GM19043 (cell line): ENCODE data around the gene RNF19B.

Source experiments
- ATAC-seq: cut with Tn5 transposase; IDR thresholded peaks from one replicate; pipeline ENCODE4 v1.9.1; 2021; ENCODE audit warnings: low read depth; ENCODE audit not compliant: unreplicated experiment

Gene RNF19B

DNA sequence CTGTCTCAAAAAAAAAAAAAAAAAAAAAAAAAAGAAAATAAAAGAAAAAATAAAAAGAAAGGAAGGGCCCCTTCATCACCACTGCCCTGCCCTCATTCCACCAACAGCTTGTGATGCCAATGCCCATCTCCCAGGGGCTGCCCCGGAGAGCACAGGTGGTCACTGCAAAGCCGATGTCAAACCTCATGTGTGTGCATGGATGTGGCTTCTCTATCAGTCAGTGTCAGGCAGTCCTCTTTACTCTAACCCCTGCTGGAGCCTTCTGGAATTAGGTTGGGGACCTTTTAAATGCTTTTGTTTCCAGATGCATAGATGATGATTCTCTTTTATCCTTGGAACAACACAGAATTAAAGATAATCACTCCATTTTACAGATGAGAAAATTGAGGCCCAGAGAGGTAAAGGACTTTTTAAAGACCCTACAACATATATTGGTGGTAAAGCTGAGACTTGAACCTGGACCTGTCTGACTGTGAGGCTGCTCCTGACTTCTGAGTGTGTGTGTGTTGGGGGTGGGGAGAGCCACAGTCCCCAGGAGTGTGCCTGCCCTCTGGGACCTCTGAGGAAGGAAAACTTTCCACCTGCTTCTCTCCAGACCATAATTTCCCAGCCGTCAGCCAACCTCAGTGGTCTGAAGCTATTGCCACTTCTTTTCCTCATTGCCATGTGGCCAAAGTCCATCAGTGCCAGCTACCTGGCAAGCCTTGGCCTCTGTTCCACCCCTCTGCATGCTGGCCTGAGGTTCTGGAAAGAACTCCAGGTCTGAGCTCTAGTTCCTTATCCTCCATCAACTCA lies 60.4 kb downstream of the RNF19B start:
- ATAC-seq = no peak

DNA sequence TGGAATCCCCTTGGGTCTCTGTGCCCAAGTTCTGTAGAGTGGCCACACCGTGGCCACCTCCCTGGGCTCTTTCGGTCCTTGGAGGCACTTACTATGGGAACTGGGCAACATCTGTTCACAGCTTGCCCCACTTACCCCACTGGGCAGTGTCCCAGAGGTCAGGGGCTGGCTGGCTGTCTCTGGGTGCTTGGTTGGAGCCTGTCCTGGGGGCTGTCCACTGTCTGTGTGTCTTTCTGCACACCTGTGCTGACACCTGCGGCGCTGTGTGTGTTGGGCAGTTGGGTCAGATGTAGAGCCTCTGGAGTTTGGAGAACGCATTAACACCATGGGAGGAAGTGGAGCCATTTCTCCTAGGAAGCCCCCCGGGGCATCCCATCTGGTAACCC lies 62.1 kb downstream of the RNF19B start:
- no peak for ATAC-seq

DNA sequence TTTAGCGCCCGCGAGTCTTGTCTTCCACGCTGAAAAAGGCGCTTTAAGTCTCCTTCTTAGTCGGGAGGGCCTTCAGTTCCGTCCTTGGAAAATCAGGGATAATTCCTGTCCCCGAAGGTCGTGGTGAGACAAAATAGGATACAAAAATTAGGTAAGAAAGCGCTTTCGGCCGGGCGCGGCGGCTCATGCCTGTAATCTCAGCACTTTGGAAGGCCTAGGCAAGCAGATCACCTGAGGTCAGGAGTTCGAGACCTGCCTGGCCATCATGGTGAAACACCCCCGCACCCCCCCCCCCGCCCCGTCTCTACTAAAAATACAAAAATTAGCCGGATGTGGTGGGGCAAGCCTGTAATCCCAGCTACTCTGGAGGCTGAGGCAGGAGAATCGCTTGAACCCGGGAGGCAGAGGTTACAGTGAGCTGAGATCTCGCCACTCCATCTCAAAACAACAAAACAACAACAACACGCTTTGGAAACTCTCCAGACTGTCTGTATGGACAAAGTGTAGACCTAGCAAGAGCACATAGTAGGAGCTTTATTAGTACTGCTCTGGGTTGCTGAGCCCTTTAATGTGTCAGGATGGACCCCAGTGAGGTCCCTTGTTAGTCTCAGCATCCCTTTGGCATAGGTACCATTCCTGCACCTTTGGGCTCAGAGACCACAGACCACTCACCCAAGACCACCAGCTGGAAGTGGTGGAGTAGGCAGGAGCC lies 62.6 kb downstream of the RNF19B start:
- ATAC-seq = no peak

DNA sequence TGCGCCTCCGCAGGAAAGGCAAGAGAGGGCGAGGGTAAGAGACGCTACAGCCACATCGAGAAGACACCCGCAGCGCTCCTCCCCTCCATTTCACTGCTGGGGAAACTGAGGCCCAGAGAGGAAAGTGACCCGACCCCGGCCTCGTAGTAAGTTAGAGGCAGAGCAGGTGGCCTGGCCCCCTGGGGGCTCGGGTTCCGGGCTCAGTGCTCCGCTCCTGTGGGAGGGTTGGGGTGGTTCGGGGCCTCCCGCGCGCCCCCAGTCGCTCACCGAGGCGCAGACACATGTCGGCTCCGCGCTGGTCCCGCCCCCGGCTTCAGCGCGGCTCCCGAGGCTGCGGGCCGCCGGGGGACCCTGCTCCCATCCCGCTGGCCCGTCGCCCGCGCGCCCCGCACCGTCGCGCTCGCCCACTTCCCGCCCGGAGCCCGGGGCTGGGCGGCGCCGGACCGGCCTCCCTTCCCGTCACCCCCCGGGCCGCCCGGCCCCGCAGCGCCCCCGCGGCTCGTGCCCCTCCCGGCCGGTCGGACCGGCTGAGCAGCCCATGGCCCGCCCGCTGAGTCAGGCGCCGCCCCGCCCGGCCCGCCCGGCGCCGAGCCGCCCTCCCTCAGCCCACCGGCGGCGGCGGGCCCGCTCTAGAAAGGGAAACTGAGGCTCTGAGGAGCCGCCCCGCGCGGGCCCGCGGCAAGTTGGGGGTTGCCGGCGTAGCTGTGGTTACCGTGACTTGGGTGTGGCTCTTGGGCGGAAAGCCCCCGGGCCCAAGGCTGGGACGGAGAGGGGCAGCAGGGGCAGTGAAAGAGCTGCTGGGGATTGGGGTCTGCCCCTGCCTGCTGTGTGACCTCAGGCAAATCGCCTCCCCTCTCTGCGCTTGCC lies 63.4 kb downstream of the RNF19B start, which contains the start of gene TMEM54:
Gene TMEM54, minus strand, starts transcription at position 434 of the 867 bp plus-strand sequence. Its CDS starts 151 bp downstream, at position 283.
- no peak for ATAC-seq

DNA sequence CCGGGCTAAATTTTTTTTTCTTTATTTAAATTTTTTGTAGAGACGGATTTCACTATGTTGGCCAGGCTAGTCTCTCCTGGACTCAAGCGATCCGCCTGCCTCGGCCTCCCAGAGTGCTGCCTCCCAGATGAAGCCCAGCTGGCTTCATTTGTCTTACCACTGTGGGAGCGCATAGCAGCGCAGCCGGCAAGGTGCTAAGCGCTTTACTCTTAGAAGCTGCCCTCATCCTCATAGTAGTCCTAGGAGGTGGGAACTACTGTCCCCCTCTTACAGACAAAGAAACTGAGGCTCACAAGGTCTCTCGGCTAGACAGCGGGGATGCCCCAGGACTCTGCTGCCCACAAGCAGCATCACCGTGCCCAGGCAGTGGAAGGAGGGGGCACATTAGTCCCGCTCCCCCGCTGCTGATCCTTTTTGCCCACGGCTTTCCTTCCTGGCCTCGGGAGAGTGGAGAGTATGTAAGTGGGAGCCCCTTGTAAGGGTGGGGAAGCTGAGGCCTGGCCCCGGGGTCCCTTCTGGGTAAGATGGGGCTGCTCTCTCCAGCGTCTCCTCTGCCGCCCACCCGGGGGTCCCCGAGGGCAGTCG lies 64.1 kb downstream of the RNF19B start:
- ATAC-seq = no peak

DNA sequence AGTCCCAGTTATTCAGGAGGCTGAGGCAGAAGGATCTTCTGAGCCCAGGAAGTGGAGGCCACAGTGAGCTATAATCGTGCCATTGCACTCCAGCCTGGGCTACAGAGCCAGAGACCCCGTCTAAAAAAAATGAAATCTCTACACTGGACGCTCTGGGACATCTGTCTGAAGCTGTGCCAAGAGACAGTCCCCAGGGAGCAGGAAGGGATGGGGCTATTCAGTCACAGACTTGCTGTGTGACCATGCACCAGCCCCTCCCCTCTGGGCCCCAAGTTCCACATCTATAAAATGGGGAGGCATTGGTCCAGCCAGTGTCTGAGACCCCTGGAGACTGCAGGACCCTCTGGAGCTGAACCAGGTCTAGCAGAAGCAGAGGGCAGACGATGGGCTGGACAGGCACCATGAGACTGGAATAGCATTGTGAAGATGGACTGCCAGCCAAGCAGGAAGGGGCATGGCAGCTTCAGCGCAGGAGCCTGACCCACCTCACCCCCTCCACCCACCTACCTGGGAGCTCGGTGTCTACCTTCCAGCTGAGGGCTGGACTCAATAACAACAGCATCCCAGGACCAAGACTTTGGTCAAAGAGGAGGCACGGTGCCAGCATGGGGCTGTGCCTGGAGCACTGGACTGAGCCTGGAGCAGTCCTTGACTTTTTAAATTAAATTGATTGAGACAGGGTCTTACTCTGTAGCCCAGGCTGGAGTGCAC lies 64.9 kb downstream of the RNF19B start:
- no peak for ATAC-seq

DNA sequence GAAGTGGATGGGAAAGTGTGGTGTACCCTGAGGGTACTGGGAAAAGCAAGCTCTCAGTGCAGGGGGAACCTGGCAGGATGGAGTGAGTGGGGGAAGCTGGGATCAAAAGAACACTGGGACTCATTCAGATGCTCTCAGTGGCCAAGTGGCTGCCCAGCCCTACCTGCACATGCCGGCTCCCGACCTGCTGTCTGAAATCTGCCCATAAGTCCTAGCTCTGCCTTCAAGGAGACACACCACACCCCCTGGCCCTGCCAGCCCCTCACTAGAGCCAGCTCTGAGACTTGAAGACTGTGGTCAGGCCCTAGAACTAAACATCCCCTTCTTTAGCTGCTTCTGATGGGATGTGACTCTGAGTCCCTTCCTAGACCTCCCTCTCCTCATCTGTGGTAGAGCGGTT lies 65.7 kb downstream of the RNF19B start:
- ATAC-seq = no peak

DNA sequence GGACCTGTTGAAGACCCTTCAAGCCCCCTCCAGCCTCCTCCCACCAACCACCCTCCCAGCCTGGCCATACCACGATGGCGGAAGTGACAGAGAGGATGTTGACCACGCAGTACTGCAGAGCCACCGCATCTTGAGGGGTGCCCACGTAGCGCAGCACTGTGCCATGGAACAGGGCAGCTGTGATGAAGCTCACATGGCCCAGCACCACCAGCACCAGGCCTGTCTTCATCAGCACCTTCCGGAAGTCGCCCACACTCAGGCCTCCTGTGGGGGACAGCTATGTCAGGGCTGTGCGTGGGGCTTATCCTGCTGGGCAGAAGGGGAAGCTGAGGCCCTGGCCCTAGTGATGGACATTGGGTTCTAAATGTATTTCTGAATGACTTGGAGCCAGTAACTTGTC lies 66.6 kb downstream of the RNF19B start:
- no peak for ATAC-seq

DNA sequence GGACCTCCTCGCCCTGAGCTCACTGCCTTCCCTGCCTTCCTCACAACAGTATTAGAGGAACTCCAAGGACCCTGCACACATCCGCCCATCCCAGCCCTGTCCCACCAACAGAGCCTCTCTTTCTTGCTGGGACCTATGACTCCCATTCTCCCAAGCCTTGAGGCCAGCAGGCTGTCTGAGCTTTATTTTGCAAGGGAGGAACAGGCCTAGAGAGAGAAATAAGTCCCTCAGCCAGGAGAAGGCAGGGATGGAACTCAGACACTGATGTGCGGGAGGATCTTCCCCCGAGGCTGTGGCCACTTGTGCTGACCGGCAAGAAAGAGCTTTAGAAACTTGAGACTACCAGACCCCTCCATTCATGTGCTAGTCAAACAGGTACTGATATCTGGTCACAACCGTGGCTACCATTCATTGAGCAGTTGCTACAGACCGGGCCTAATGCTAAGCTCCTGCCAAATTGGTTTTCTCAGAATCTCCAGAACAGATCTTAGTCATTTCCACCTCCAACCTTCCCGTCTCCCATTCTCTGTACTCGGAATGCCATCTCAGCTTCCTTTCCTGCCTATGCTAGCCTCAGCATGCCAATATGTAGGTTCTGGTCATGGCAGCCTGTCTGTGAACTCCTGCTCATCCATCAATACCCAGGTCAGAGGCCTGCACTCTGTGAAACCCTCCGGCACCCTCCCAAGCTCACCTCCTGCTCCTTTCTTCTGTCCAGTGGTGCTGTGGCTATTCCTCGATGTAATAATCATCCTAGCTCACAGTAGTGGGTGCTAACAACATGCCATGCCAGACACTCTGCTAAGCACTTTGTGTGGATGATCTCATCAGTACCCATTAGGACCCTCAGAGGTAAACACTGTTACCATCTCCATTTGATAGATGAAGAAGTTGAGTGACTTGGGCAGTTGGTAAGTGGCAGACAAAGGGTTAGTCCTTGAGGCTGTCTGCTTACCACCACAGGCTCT lies 67.2 kb downstream of the RNF19B start:
- no peak for ATAC-seq

DNA sequence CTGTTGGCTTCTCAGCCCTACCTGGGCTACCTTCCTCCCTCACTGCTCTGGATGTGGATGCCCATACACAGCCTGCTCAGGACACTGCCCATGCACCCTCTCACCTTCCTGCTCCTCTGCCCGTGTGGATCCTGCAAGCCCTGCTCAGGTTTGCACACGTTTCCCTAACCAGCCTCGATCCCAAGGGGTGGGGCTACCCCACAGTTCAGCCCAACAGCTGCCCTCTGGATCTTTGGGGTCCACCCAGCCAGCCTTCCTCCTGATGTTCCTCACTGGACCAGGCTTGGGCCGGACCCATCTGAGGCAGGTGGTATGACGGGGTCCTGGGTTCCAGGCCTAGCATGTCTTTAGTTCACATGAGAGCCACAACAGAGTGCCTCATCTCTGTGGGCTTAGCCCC lies 68.2 kb downstream of the RNF19B start:
- no peak for ATAC-seq

DNA sequence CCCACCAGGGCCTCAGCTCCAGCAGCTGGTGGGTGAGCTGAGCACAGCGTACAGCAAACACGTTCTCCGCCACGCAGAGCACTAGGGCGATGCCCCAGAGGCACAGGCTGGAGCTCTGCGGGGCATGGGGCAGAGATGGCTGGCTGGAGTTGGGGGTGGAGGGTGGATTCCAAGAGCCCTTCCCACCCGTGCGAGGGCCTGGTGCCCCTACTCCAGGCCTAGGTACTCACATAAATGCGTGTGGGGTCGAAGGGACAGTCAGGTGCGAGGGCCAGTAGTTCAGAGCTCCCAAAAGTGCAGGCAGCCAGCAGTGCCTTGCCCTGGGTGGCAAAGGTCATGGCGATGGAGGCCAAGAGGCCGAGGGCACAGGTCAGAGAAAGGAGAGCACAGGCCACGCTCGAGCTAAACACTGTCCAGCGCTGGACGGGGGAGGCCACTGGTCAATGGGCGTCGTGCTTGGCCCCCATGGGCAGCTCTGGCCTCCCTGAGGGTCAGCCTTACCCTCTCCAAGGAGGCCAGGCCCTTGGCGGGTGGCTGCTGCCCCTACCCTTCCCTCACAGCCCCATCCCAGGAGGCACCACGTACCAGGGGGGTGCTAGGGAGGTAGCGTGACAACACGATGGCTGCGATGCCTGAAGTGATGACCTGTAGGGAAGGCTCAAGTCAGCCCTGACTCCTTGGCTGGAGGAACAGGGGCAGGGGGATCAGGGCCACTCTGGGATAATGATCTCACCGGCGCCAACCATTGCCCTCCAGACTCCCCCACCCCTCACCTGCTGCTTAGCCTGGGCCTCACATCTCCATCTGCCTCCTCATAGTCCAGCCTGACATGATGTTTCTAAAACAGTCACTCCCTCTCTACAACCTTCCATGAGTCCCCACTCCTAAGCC lies 69.0 kb downstream of the RNF19B start:
- ATAC-seq = no peak

DNA sequence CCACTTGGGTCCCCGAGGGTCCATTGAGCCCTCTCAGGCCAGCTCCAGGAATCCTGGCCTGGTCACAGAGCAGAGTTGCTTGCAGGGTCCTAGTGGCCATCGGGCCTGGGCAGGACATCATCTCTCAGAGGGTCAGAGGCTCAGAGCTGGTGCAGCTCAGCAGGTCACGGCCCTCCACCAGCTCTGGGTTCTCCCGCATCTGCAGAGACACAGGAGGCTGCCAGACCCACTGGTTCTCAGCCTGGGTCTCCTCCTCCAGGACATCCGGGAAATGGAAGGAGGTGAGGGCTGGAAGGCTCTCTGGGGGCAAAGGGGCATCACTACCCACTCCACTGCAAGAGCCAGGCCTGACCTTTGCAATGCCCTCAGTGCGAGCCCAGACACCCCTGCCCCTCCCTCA lies 69.9 kb downstream of the RNF19B start:
- ATAC-seq = no peak

DNA sequence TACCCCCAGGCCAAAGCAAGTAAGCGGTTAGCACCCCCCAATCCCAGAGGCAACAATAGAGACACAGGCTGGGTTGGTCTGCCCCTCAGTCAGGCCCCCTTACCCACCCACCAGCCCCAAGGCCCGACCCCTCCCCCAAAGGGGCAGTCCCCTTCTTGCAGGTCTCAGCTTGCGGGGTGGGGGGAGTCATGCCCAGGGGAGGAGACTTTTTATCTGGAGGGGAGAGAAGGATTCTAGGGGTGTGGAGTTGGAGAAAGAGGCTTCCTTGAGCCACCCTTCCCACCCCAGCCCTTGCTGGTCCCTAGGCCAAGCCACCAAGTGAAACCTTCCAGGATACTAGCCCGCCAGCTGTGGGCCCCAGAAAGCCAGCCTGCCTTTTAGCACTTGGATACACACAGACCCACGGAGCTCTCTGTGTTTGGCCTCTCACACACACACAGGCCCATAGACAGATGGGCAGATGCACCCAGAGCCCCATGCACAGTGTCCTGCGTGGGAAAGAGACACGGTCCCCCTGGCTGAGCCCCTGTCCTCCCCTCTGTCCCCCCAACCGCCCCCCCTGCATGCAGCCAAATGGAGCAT lies 70.5 kb downstream of the RNF19B start:
- ATAC-seq = no peak

DNA sequence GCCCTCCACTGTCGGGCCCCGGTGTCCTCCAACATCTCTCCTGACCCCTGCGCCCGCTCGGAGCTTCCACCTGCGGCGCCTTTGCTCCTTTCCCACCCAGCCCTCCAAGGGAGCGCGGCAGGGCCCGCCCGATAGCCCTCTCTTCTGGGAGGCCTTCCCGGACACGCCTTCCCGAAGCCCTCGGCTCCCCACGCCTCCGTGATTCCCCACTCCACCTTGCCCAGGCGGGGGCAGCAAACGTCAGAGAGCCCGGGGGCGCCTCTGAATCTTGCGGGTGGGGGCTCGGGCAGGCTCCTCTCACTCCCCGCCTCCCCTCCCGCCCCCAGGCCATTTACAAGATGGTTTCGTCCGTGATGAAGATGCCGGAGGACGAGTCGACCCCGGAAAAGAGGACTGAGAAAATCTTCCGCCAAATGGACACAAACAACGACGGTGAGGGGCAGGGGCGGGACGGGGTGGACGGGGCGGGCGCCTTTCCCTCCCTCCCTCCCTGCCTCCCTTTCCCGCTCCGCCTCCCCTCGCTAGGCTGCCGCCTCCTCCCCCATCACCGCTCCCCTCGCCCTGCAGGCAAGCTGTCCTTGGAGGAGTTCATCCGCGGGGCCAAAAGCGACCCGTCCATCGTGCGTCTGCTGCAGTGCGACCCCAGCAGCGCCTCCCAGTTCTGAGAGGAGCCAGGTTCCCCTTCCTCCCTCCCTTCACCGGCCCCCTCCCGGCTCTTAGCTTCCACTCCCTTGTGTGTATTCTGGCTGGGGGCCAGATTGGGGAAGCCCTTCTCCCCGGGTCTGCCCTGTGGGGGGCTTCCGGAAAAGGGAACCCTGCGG lies 71.2 kb downstream of the RNF19B start:
- ATAC-seq = no peak

DNA sequence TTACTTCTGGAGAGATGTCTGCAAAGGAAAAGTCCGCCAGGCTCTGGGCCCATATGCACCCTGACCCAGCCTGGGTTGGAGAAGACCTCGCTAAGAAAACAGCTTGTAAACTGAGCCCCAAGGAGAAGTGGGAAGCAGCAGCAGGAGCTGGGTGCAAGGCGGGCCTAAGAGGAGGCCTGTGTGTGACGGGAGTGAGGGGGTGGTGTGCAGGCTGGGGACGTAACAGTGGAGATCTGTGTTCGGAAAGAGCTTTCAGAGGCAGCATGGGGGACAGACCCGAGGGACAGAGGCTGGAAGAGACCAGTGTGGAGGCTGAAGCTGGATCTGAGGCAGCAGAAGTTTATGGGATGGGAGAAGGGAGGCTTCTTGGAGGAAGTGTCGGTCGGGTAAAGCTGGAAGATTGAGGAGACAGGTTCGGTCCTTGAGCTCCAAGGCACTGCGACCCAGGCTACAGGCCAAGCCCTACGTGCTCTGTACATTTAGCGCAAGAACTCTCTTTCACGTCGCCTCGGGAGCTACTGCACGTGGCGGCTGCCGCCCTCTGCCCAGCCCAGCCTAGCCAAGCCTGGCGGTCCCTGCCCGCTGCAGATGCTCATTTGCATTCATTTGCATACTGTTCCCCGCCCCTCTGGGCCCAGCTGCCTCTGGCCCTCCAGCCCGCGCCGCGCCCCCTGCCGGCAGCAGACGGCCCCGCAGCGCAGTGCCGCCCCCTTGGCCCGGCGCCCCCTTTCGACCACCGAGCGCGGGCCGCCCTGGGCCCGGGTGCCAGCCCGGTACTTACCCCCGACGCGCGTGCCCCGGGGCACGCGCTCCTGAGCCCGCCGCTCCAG lies 72.0 kb downstream of the RNF19B start:
- no peak for ATAC-seq

DNA sequence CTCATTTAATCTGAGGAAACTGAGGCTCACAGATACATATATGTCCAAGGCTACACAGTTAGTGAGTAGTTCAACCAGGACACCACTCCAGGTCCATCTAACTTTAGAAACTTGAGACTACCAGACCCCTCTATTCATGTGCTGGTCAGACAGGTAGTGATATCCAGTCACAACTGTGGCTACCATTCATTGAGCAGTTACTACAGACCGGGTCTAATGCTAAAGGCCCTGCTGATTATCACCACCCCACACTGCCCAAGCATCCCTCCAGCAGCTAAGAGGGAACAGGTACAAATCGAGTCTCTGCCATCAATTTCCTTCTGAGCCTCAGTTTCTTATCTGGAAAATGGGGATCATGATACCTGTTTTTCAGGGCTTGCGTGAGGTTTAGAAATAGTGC lies 73.0 kb downstream of the RNF19B start:
- no peak for ATAC-seq
